A673 (cell line): ENCODE measurements around the gene LHFPL6.

Experiments
- EZH2 ChIP-seq: fragments of 200-600 bp; sonication (generic); IDR thresholded peaks from 2 replicates; pipeline ENCODE4 v1.6.1; 2017; ENCODE audit warnings: borderline replicate concordance, low read depth, mild to moderate bottlenecking, mixed read lengths, antibody characterized with exemption, low read length; ENCODE audit not compliant: poor library complexity, severe bottlenecking
- TF ChIP-seq, protein P1 (sequence below): fragments of 300-800, 200-600 bp; sonication (generic); conservative IDR thresholded peaks from 2 replicates; pipeline ENCODE4 v1.5.1; 2017; ENCODE audit warnings: low read depth, mild to moderate bottlenecking, antibody characterized with exemption, low read length, moderate library complexity, mixed read lengths

DNA sequence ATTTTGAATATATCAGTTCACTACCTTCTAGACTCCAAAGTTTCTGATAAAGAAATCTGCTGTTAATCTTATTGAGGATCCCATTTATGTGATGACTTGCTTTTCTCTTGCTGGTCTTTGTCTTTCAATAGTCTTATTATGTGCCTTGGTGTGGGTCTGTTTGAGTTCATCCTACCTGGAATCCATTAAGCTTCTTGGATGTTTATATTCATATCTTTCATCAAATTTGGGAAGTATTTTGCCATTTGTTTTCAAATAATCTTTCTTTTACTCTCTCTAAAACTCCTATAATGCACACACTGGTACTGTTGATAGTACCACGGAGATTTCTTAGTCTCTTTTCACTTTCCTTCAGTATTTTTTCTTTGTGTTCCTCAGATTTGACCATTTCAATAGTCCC, 28.3 kb upstream of the LHFPL6 start:
- no peak for TF ChIP-seq EZH2
- TF ChIP-seq, protein P1, sequence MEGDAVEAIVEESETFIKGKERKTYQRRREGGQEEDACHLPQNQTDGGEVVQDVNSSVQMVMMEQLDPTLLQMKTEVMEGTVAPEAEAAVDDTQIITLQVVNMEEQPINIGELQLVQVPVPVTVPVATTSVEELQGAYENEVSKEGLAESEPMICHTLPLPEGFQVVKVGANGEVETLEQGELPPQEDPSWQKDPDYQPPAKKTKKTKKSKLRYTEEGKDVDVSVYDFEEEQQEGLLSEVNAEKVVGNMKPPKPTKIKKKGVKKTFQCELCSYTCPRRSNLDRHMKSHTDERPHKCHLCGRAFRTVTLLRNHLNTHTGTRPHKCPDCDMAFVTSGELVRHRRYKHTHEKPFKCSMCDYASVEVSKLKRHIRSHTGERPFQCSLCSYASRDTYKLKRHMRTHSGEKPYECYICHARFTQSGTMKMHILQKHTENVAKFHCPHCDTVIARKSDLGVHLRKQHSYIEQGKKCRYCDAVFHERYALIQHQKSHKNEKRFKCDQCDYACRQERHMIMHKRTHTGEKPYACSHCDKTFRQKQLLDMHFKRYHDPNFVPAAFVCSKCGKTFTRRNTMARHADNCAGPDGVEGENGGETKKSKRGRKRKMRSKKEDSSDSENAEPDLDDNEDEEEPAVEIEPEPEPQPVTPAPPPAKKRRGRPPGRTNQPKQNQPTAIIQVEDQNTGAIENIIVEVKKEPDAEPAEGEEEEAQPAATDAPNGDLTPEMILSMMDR, result no peak
